Transverse colon (tissue), 3 donors: ENCODE results near the gene NADK2.

ENCODE experiments used
- POLR2A ChIP-seq: fragments of 450-650 bp; IDR thresholded peaks from one replicate; pipeline ENCODE4 v1.6.1; 2016; ENCODE audit warnings: antibody characterized with exemption, mild to moderate bottlenecking, moderate library complexity
- TF ChIP-seq, protein P1 (sequence below), 5 experiments: fragments of 200-600 bp in 3 of 5; fragments of 450-650 bp in 2 of 5; sonication (generic) in 3 of 5; IDR thresholded peaks; 1 replicate in 2 of 5; 2 replicates in 3 of 5; pipeline ENCODE4 v1.5.1; 2016 to 2017; ENCODE audit warnings: antibody characterized with exemption in 5 of 5, inconsistent platforms in 3 of 5, mild to moderate bottlenecking in 2 of 5, moderate library complexity in 1 of 5

DNA sequence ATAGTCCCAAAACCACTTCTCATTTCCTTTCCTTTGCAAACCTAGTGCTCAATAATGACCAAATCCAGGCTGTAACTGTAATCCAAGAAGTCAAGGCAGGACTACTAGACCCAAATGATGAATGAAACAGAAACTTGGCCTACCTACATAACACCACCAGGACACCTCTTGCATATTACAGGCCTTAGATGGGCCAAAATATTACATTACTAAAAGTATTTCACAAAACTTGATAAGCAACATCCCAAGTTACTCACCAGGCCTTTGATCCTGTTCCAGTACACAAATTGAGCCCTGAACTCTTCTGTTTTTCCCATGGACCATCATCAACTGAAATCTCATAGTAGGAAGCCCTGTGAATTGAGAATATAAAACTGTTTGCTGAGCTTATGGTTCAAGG lies 34.8 kb downstream of the NADK2 start:
- TF ChIP-seq, protein P1, sequence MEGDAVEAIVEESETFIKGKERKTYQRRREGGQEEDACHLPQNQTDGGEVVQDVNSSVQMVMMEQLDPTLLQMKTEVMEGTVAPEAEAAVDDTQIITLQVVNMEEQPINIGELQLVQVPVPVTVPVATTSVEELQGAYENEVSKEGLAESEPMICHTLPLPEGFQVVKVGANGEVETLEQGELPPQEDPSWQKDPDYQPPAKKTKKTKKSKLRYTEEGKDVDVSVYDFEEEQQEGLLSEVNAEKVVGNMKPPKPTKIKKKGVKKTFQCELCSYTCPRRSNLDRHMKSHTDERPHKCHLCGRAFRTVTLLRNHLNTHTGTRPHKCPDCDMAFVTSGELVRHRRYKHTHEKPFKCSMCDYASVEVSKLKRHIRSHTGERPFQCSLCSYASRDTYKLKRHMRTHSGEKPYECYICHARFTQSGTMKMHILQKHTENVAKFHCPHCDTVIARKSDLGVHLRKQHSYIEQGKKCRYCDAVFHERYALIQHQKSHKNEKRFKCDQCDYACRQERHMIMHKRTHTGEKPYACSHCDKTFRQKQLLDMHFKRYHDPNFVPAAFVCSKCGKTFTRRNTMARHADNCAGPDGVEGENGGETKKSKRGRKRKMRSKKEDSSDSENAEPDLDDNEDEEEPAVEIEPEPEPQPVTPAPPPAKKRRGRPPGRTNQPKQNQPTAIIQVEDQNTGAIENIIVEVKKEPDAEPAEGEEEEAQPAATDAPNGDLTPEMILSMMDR (IDR thresholded peaks at IDR 0.05), result no peak
- TF ChIP-seq POLR2A, result no peak
